GM19099 (cell line): ENCODE results near the gene TRIM54.

Experiments
- POLR2A ChIP-seq: IDR thresholded peaks from 3 replicates; pipeline ENCODE4 v1.6.1; 2011; ENCODE audit warnings: low read depth; ENCODE audit not compliant: insufficient read length; ENCODE audit errors: extremely low read depth

TRIM54 gene

GRCh38 chr2:27356382-27357181 lies 74.4 kb downstream of the TRIM54 start, which contains the start of gene GTF3C2:
GTF3C2 (minus strand) TSS chr2:27356764; CDS start chr2:27343554, 13,210 bp downstream.
- TF ChIP-seq POLR2A = peak; percentile 75
